ENCODE results near the gene BMF. TPM values are rescaled to one million over a fixed set of nuclear protein-coding genes. Genes with fewer than 3 reads are reported as not detected.
A peak's percentile ranks its signal among the peaks of the same experiment; 100 is the strongest.

BMF gene
- total and polyA plus RNA-seq, 2 experiments from 2014 or later = 15.9 to 41.8 TPM

GRCh38 chr15:40096094-40096891 lies 12.4 kb downstream of the BMF start:
- 40% methylated on average over 8 of the region's 8 CpGs for WGBS (ENCODE audit: low lambda C conversion rate, missing lambda C conversion rate)
- peak overlapping the region; percentile 97 for H3K27ac ChIP-seq

GRCh38 chr15:40095371-40096093 lies 13.1 kb downstream of the BMF start:
- H3K4me2 ChIP-seq = no peak overlapping the region
- H3K79me2 ChIP-seq = peaks cover 44% of the 10 kb centered on the region
- no peak for DNase-seq (ENCODE audit: low spot score)
- H3K27ac ChIP-seq = peak overlapping the region; percentile 97
- no peaks in the 10 kb centered on the region for H4K20me1 ChIP-seq (ENCODE audit: insufficient read depth, poor library complexity, severe bottlenecking)
- no peak for TF ChIP-seq EZH2 (IDR thresholded peaks at IDR 0.05; ENCODE audit: borderline replicate concordance)
- TF ChIP-seq CTCF (IDR thresholded peaks at IDR 0.05; ENCODE audit: poor library complexity) = no peak
- TF ChIP-seq EZH2phosphoT487 (IDR thresholded peaks at IDR 0.05; ENCODE audit: low read depth, severe bottlenecking, unreplicated experiment) = no peak
- H3K36me3 ChIP-seq (replicated peaks; ENCODE audit: insufficient read depth, low read depth) = no peaks in the 10 kb centered on the region
- WGBS (ENCODE audit: low lambda C conversion rate, missing lambda C conversion rate) = 85% methylated on average over 8 of the region's 9 CpGs
- no peaks in the 10 kb centered on the region for H3K9me2 ChIP-seq (replicated peaks; ENCODE audit: insufficient read depth)
- H3K4me3 ChIP-seq = no peak overlapping the region
- H2AFZ ChIP-seq = no peak overlapping the region
- H3K27me3 ChIP-seq = no peaks in the 10 kb centered on the region
- peaks cover 94% of the 10 kb centered on the region for H3K4me1 ChIP-seq (ENCODE audit: insufficient read depth)
- no peaks in the 10 kb centered on the region for H3K9me3 ChIP-seq (ENCODE audit: low read depth)

More at GRCh38 chr15:40096094-40096891, 12.4 kb downstream of the BMF start:
- Histone ChIP-seq H3K4me2 (peak overlapping the region; percentile 8), H4K20me1 (ENCODE audit: insufficient read depth, poor library complexity, severe bottlenecking) (no peaks in the 10 kb centered on the region), H3K9me2 (replicated peaks; ENCODE audit: insufficient read depth) (no peaks in the 10 kb centered on the region), H3K9me3 (ENCODE audit: low read depth) (no peaks in the 10 kb centered on the region), H2AFZ (no peak overlapping the region), H3K4me3 (no peak overlapping the region), H3K27me3 (no peaks in the 10 kb centered on the region), H3K4me1 (ENCODE audit: insufficient read depth) (peaks cover 94% of the 10 kb centered on the region), H3K36me3 (replicated peaks; ENCODE audit: insufficient read depth, low read depth) (no peaks in the 10 kb centered on the region), H3K79me2 (peaks cover 49% of the 10 kb centered on the region)
- no peak for DNase-seq (ENCODE audit: low spot score)
- TF ChIP-seq CTCF (IDR thresholded peaks at IDR 0.05; ENCODE audit: poor library complexity) (no peak), EZH2 (IDR thresholded peaks at IDR 0.05; ENCODE audit: borderline replicate concordance) (no peak), EZH2phosphoT487 (IDR thresholded peaks at IDR 0.05; ENCODE audit: low read depth, severe bottlenecking, unreplicated experiment) (no peak)

GRCh38 chr15:40094156-40094555 lies 14.5 kb downstream of the BMF start:
- Histone ChIP-seq H3K9me2 (replicated peaks; ENCODE audit: insufficient read depth) (no peaks in the 10 kb centered on the region), H3K27me3 (no peaks in the 10 kb centered on the region), H2AFZ (no peak overlapping the region), H3K36me3 (replicated peaks; ENCODE audit: insufficient read depth, low read depth) (no peaks in the 10 kb centered on the region), H3K4me2 (no peak overlapping the region), H3K4me1 (ENCODE audit: insufficient read depth) (peaks cover 94% of the 10 kb centered on the region), H3K27ac (peak overlapping the region; percentile 97), H3K9me3 (ENCODE audit: low read depth) (no peaks in the 10 kb centered on the region), H3K79me2 (peaks cover 38% of the 10 kb centered on the region), H3K4me3 (no peak overlapping the region), H4K20me1 (ENCODE audit: insufficient read depth, poor library complexity, severe bottlenecking) (no peaks in the 10 kb centered on the region)
- TF ChIP-seq EZH2phosphoT487 (IDR thresholded peaks at IDR 0.05; ENCODE audit: low read depth, severe bottlenecking, unreplicated experiment) (no peak), EZH2 (IDR thresholded peaks at IDR 0.05; ENCODE audit: borderline replicate concordance) (no peak), CTCF (IDR thresholded peaks at IDR 0.05; ENCODE audit: poor library complexity) (no peak)
- DNase-seq (ENCODE audit: low spot score) = no peak
- 94% methylated on average over 4 of the region's 4 CpGs for WGBS (ENCODE audit: low lambda C conversion rate, missing lambda C conversion rate)

Measured in hepatocyte (in vitro differentiated cells).